ENCODE measurements around the gene TMEM26. TPM values are rescaled to one million over a fixed set of nuclear protein-coding genes. Genes with fewer than 3 reads are reported as not detected.
A peak's percentile ranks its signal among the peaks of the same experiment; 100 is the strongest.

TMEM26 gene
- total and polyA plus RNA-seq, 8 donors: 0.04 to 0.37 (median 0.11) TPM; not detected in 2

DNA sequence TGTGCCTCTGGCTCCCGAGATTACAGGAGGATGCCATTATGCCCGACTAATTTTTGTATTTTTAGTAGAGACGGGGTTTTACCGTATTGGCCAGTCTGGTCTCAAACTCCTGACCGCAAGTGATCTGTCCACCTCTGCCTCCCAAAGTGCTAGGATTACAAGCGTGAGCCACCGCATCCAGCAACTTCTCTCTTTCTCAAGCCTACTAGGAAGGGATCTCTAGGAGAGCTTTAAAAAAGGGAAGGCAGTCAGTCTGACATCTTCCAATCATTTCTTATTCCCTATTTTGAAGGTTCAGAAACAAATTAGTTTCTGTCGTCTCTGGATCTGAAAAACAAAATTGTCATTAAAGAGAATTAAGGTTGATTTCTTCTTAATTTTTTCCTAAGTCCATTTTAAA, 2.5 kb upstream of the TMEM26 start:
- FAIRE-seq (no peak), DNase-seq (no peak), ATAC-seq (peak in 1 of 4 donors; percentile 38)
- no peak overlapping the region for H3K4me3 ChIP-seq
- intact Hi-C loops (cut with DNase I): no loop called here
- peaks cover 0 to 9% (median 0%) of the 10 kb centered on the region in 3 donors for H3K4me1 ChIP-seq
- H3K27me3 ChIP-seq: no peaks in the 10 kb centered on the region
- no peaks in the 10 kb centered on the region for H3K9me3 ChIP-seq
- WGBS, 2 donors: 95 to 96% methylated on average over 8 of the region's 8 CpGs
- TF ChIP-seq CTCF (IDR thresholded peaks at IDR 0.05): no peak
- H3K36me3 ChIP-seq: no peaks in the 10 kb centered on the region
- no peak overlapping the region for H3K27ac ChIP-seq

DNA sequence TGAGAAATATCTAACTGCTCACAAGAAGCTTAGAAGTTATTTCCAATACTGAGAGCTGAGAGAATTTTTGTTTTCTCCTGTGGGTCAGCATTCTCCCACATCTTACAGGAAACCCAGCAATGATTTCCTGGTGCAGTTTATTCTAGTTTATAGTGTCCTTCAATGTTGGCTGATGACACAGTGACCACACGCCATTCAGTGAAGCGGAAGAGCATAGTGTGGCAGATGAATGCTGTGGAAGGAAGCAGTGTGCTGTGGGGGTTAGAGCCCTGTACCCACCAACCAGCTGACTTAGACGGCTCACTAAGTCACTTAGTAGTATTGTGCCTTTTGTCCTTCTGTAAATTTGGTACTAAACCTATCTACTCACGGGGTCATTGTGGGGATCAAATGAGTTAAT, 1.4 kb upstream of the TMEM26 start:
- DNase-seq: no peak
- no peak overlapping the region for H3K4me3 ChIP-seq
- intact Hi-C loops (cut with DNase I): no loop called here
- no peaks in the 10 kb centered on the region for H3K36me3 ChIP-seq
- no peak for TF ChIP-seq CTCF (IDR thresholded peaks at IDR 0.05)
- no peak overlapping the region for H3K27ac ChIP-seq
- ATAC-seq: peak in 1 of 4 donors; percentile 48
- 94% methylated on average over 4 of the region's 4 CpGs for WGBS, 2 donors
- peaks cover 0 to 9% (median 0%) of the 10 kb centered on the region in 3 donors for H3K4me1 ChIP-seq
- H3K9me3 ChIP-seq: no peaks in the 10 kb centered on the region
- FAIRE-seq: no peak
- no peaks in the 10 kb centered on the region for H3K27me3 ChIP-seq

GRCh38 chr10:61452151-61452651, 980 bp downstream of the TMEM26 start:
- H3K36me3 ChIP-seq: no peaks in the 10 kb centered on the region
- H3K4me3 ChIP-seq: peak overlapping the region in 2 of 4 donors; percentile 9 to 38
- H3K27ac ChIP-seq: no peak overlapping the region
- intact Hi-C loops (cut with DNase I): no loop called here
- peak in 2 of 6 donors; percentile 58 to 64 for DNase-seq
- no peak for FAIRE-seq
- peak in 1 of 4 donors; percentile 9 for ATAC-seq
- WGBS, 2 donors: 11 to 13% methylated on average over 28 of the region's 28 CpGs
- H3K9me3 ChIP-seq: no peaks in the 10 kb centered on the region
- H3K4me1 ChIP-seq: peaks cover 0 to 9% (median 0%) of the 10 kb centered on the region in 3 donors
- H3K27me3 ChIP-seq: no peaks in the 10 kb centered on the region
- TF ChIP-seq CTCF (IDR thresholded peaks at IDR 0.05): no peak

- ATAC-seq: no peak
- intact Hi-C loops (cut with DNase I): no loop called here
- Histone ChIP-seq H3K27ac (no peak overlapping the region), H3K36me3 (no peaks in the 10 kb centered on the region), H3K4me3 (no peak overlapping the region), H3K4me1 (peaks cover 0 to 5% (median 0%) of the 10 kb centered on the region in 3 donors), H3K9me3 (no peaks in the 10 kb centered on the region), H3K27me3 (no peaks in the 10 kb centered on the region)
- no peak for FAIRE-seq
- TF ChIP-seq CTCF (IDR thresholded peaks at IDR 0.05): no peak
- DNase-seq: no peak
- 83 to 90% methylated on average over 3 of the region's 3 CpGs for WGBS, 2 donors
Measured at GRCh38 chr10:61451357-61451756, 1.8 kb downstream of the TMEM26 start.

DNA sequence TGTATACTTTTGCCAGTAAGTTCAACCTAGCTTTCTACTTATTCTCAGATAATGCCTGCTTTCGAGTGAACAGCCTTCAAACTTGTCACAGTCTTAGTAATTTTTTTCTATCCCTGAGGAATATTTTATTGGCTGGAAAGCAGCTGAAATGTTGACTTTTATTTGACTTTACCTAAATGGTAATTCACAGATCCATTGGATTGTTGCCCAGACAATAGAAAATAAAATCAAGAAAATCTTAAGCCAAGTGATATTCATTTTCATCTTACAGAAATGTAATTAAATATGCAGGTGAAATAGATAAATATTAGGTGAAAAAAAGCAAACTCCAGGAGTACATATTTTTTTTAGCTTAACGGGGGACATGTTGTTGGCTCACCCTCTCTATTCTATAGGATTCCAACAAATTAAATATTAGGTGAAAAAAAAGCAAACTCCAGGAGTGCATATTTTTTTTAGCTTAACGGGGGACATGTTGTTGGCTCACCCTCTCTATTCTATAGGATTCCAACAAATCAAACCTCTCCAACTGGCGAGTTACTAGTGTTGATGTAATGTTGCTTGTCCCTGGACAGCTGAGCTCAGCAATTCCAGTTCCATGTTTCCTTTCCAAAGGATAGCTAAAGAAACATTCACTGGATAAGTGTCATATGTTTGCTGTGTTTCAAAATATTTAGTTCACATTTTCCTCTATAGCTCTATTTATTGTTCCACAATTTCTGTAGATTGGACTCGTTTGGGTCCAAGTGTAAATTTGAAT, 4.2 kb downstream of the TMEM26 start:
- TF ChIP-seq CTCF (IDR thresholded peaks at IDR 0.05): no peak
- intact Hi-C loops (cut with DNase I): no loop called here
- 58 to 65% methylated on average over 5 of the region's 5 CpGs for WGBS, 2 donors
- Histone ChIP-seq H3K4me1 (no peaks in the 10 kb centered on the region), H3K36me3 (no peaks in the 10 kb centered on the region), H3K4me3 (no peak overlapping the region), H3K9me3 (no peaks in the 10 kb centered on the region), H3K27me3 (no peaks in the 10 kb centered on the region), H3K27ac (no peak overlapping the region)
- DNase-seq (no peak), FAIRE-seq (no peak), ATAC-seq (no peak)

Data from pancreas (tissue), 10 donors.